GM19395 (cell line): ENCODE data around the gene PRCC.

Source experiments
- ATAC-seq: cut with Tn5 transposase; IDR thresholded peaks from one replicate; pipeline ENCODE4 v1.9.1; 2021; ENCODE audit warnings: mild to moderate bottlenecking, moderate library complexity; ENCODE audit not compliant: unreplicated experiment

The PRCC gene

GRCh38 chr1:156813298-156813697 is 46.0 kb downstream of the PRCC start:
- no peak for ATAC-seq

- no peak for ATAC-seq
These were observed 46.6 kb downstream of the PRCC start for GRCh38 chr1:156813750-156814570.

- no peak for ATAC-seq
These were observed 47.4 kb downstream of the PRCC start for GRCh38 chr1:156814571-156815260.

GRCh38 chr1:156815307-156815826 is 48.0 kb downstream of the PRCC start:
- ATAC-seq, result no peak

GRCh38 chr1:156815961-156816422 is 48.7 kb downstream of the PRCC start:
- ATAC-seq, result no peak

- peak; percentile 76 for ATAC-seq
These were observed 49.4 kb downstream of the PRCC start, which contains the start of gene SH2D2A for GRCh38 chr1:156816561-156817328. SH2D2A (minus strand) TSS chr1:156816848; CDS start chr1:156816708, 140 bp downstream.

GRCh38 chr1:156821801-156822200 is 54.5 kb downstream of the PRCC start:
- no peak for ATAC-seq

GRCh38 chr1:156822680-156823079 is 55.3 kb downstream of the PRCC start:
- no peak for ATAC-seq

GRCh38 chr1:156823210-156823790 is 56.0 kb downstream of the PRCC start:
- ATAC-seq, result no peak

- ATAC-seq, result no peak
These were observed 59.3 kb downstream of the PRCC start for GRCh38 chr1:156826630-156827029.

- no peak for ATAC-seq
These were observed 61.2 kb downstream of the PRCC start for GRCh38 chr1:156828400-156829124.

- ATAC-seq, result no peak
These were observed 65.1 kb downstream of the PRCC start for GRCh38 chr1:156832434-156832833.

- ATAC-seq, result no peak
These were observed 66.3 kb downstream of the PRCC start for GRCh38 chr1:156833603-156834002.

GRCh38 chr1:156834322-156834721 is 67.0 kb downstream of the PRCC start:
- no peak for ATAC-seq

GRCh38 chr1:156836041-156836654 is 68.8 kb downstream of the PRCC start:
- ATAC-seq, result no peak

- no peak for ATAC-seq
These were observed 69.6 kb downstream of the PRCC start for GRCh38 chr1:156836892-156837291.

- ATAC-seq, result no peak
These were observed 71.6 kb downstream of the PRCC start for GRCh38 chr1:156838972-156839371.

GRCh38 chr1:156839426-156840109 is 72.2 kb downstream of the PRCC start:
- no peak for ATAC-seq
